ENCODE measurements around the gene ATIC.
"Not testable (repeated sequence)": the region's sequence is repeated elsewhere in the genome, so short reads cannot be mapped to it uniquely, and the experiment has no call there.

The ATIC gene

DNA sequence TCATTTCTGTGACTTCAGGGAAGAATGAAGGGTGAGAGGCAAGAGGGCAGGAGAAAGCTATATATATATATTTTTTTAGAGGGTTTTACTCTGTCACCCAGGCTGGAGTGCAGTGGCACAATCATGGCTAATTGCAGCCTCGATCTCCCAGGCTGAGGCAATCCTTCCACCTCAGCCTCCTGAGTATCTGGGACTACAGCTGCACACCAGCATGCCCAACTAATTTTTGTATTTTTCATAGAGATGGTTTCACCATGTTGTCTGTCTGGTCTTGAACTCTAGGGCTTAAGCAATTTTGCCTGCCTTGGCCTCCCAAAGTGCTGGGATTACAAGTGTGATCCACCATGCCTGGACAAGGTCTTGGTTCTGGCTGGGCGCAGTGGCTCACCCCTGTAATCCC, 3.4 kb downstream of the ATIC start:
- no peak for DNase-seq (ENCODE audit: low spot score)

DNA sequence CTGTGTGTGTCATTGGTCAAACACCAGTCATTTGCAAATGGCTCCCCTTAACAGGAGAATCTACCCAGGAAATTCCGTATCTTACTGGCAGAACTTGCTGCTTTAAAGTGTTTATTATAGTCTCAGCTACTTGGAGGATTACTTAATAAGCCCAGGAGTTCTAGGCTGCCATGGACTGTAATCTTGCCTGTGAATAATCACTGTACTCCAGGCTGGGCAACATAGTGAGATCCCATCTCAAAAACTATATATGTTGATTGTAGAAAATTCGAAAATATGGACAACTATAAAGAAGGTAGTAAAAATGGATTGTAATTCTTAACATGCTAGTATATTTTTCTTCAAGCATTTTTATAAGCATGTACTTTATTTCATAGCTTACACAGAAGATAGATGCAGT, 4.5 kb downstream of the ATIC start:
- DNase-seq (ENCODE audit: low spot score): no peak

DNA sequence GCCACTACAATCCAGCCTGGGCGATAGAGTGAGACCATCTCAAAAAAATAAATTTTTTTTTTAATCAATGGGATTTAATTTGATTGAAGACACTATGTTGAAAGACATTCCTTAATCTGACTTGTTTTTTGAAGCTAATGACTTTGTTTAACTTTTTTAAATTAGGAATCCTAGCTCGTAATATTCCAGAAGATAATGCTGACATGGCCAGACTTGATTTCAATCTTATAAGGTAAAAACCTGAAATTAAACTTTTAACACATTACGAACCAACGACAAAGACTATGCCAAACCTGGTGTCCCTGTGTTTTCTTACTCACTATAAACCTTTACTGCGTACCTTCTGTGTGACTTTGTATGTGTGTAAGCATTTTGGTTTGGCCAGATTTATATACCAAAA, 7.6 kb downstream of the ATIC start:
- DNase-seq (ENCODE audit: low spot score): no peak

DNA sequence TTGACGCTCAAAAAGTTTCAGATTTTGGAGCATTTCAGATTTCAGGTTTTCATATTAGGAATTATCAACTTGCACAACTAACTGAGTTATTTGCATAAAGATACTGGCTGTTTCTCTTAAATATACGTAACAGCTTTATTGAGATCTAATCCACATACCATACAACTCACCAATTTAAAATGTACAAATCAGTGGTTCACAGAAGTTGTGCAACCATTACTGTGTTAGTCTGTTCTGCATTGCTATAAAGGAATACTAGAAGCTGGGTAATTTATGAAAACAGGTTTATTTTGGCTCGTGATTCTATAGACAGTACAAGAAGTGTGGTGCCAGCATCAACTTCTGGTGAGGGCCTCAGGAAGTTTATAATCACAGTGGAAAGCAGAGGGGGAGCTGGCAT, 8.2 kb downstream of the ATIC start:
- DNase-seq (ENCODE audit: low spot score): no peak

DNA sequence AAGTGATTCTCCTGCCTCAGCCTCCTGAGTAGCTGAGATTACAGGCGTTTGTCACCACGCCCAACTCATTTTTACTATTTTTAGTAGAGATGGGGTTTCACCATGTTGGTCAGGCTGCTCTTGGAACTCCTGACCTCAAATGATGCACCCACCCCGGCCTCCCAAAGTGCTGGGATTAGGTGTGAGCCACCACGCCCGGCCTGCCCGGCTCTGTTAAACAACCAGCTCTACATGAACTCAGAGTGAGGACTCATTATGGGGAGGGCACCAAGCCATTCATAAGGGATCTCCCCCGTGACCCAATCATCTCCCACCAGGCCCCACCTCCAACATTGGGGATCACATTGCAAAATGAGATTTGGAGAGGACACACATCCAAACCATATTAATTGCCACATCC, 8.8 kb downstream of the ATIC start:
- no peak for DNase-seq (ENCODE audit: low spot score)

DNA sequence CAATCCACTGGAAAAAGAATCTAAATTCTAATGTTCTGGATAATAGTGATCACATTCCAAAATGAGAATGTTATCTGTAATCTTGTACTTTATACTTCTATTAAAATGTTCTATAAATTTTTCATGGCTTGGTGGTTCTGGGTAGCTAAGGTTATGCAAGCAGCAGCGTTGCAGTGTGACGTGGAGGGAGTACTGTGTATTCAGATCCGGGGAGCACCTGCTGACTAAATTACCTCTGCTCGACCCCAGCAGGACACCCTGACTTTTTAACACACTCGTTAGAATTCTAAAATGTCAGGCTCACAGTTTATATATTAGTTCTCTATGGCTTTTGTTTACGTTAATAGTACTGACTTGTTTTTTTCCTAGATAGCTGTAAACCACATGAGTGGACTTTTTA, 13.0 kb downstream of the ATIC start:
- no peak for DNase-seq (ENCODE audit: low spot score)

DNA sequence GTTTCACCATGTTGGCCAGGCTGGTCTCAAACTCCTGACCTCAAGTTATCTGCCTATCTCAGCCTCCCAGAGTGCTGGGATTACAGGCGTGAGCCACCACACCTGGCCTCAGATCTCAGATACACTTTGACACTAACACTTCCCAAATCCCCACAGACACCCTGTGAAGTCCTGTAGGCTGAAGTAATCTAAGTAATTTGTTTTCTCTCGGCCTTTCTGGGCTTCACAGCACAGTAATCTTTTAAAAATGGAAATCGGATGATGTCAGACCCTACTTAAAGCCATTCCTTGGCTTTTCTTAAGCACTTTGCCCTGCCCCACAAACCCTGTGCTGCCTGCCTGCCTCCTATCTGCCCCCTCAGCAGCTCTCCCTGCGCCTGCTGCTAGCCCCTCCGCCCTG, 16.2 kb downstream of the ATIC start:
- DNase-seq (ENCODE audit: low spot score): no peak

DNA sequence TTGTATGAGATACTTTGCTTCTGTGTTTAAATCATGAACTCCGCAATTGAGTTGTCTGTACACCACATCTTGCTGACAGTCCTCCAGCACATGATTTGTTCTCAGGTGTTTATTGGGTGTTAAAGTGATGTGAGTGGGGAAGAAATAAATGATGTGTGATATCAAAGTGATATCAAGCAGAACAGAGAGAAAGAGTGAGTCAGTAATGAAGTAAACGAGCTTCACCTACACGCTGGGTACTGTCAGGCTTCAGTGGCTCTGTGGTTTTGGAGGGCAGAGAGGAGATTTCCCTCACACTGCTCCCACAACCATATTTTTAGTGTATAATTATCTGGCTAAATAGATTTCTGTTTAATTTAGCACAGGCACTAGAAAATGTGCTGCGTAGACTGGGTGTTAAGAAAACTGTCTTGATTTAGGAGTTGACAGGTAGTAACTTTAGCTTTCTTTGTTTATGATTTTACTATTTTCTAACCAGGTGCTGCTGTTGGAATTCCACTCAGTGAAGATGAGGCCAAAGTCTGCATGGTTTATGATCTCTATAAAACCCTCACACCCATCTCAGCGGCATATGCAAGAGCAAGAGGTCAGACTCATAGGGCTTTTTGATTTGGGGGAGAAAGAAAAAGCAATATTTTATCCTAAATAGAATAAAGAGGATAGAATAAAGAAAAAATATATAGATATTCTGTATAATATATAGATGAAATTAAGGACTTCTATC, 21.2 kb downstream of the ATIC start:
- DNase-seq (ENCODE audit: low spot score): no peak

DNA sequence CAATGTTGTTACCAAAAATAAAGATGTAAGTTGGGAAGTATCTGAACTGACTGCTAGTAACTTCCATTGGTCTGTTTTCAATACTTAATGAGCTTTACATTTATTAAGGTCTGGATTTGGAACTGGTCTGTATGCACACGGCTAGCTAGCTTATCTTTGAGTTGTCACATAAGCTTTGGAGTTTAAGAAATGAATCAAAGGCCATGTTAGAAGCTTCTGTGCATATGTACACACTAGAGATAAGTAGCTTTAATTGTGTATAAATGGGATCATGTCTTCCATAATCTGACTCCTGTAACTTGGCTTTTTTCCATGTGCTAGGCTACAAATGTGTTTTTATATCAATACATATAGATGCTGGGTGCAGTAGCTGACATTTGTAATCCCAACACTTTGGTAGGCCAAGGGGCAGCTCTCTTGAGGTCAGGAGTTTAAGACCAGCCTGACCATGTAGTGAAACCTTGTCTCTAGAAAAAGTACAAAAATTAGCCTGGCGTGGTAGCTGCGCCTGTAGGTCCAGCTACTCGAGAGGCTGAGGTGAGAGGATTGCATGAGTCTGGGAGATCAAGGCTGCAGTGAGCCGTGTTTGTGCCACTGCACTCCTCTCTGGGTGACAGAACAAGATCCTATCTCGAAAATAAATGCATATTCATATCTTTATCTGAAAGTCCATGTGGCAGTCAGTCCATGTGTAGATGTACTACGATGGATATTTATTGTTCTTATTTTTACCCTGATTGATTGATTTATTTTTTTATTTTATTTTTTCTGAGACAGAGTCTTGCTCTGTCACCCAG, 27.2 kb downstream of the ATIC start:
- DNase-seq (ENCODE audit: low spot score): no peak

DNA sequence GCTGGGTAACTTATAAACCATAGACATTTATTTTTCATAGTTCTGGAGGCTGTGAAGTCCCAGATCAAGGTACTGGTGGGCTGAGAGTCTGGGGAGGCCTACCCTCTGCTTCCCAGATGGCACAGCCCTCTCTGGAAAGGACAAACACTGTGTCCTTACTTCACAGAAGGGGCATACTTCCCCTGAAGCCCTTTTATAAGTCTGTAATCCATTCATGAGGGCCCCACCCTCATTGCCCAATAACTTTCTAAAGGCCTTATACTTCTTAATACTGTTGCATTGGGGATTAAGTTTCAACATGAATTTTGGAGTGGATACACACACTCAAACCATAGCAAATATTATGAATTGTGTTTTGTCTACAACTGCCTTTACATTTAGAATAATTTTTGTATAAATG, 36.0 kb downstream of the ATIC start:
- no peak for DNase-seq (ENCODE audit: low spot score)

DNA sequence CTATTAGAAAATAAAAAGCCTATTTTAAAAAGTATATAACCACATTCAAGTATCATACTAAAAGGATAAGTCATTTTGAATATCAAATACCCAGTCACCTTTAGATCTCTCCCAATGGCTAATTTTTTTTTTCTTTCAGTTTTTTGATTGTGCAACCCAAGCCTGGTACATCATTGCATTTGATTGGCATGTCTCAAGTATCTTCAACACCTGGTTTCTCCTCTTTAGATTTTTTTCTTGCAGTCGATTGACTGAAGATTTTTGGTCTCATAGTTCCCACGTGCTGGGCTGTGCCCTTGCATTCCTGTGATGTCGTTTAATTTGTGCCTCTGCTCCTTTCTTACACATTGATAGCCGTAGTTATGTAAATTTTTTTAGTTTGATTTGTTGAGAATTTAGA, 40.7 kb downstream of the ATIC start:
- no peak for DNase-seq (ENCODE audit: low spot score)

DNA sequence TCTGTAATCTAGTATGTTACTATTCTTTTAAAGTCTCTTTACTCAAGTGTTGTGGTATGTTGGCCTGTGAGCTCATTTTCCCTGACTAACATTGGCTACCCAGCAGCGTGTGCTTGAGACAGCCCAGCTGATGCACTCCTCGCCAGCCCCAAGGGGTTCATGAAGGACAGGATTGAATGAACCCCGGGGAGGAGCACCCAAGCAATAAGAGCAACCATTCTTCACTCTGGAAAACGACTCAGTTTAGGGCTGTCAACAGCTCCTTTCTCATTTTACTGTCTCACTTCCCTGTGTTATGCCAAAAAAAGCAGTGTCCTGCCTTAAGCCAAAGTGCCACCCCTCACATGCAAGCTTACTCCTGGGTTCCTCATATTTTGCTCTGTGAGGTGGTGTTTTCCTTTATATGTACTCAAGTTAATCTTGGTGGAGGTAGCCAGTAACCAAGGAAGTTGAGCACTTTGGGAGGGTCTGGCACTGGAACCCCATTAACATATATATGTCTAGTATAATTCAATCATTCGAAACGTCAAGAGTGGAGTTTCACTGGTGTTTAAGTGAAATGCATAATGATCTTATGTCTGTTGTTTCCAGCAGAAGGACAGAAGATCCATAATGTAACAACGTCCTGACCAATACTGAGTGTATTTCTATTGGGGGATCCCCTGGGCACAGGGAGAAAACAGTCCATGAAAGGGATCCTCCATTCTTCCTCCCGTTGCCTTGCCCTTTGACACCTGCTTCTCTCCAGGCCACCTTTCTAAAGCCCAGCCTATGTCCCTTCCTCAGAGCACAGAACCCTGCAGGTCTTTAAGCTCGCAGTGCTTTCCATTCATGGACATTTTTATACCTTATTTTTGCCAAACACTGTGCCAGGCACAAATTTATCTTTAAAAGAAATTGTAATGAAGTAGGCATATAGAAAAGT, 43.2 kb downstream of the ATIC start:
- no peak for DNase-seq (ENCODE audit: low spot score)

DNA sequence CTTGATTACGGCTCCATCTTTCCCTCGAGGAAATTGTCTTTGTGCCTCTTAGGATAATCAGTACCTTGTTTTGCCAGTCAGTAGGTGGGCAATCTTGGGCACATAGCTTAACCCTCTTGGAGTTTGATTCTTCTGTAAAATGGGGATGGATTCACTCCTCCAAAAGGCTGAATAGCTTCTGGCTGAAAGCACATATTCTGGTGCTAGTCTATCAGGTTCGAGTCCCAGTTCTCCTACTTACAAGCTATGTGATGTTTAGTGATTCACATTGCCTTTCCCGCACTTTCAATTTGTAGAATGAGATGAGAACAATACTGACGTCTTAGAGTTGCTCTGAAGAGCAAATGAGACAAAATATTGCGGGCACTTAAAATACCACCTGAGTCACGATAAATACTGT, 43.9 kb downstream of the ATIC start:
- no peak for DNase-seq (ENCODE audit: low spot score)

DNA sequence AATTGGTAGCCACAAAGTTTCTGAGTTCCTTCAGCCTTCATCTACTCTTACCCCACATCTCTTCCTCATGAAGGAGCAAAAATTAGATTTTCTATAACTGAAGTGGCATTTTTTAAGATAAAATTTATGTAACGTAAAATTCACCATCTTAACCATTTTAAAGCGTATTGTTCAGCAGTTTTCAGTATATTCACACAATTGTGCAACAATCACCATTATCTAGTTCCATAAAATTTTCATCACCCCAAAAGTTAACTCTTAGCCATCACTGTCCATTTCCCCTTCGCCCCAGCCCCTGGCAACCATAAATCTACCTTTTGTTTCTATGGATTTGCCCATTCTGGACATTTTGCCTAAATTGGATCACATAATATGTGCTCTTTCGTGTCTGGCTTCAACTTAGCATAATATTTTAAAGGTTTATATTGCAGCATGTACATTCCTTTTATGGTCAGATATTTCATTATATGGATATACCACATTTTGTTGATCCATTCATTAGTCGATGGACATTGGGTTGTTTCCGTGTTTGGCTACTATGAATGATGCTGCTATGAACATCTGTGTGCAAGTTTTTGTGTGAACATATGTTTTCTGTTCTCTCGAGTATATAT, 44.6 kb downstream of the ATIC start:
- no peak for DNase-seq (ENCODE audit: low spot score)

DNA sequence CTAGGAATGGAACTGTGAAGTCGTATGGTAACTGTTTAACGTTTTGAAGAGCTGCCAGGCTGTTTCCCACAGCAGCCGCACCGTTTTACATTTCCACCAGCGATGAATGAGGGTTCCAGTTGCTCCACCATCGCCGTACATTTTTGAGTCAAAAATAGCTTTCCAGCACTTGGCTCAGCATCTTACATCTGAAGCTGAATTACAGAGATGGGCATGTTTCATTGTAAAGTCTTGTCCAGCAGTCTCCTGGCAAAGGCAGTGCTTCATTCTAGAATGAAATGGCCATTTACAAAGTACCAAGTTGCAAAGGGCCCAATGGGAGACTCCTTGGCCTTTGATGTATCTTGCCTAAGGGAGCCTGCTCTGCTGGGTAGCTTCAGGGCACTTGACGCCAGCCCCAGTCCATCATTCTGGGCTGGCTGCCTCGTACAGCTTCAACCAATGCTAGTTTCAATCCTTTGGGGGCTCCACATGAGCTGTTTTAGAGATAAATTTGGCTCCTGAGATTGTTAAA, 45.1 kb downstream of the ATIC start:
- no peak for DNase-seq (ENCODE audit: low spot score)

DNA sequence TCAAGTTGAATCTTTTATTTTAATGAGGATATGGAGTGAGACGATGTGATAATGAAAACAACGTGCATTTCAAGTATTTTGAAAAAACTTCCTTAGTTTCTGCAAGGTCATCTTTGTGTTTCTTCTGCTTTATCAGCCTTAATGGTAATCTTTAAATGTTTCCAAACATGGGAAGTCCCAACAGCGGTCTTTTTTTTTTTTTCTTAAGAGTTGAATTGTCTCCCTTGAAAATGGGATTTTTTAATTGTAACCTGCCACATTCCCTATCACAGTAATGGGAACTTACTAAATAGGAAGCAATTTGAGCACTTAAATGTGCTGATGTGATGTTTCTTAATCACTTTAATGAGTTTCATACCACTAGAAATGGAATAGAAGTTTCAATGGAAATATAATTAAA, 45.8 kb downstream of the ATIC start:
- no peak for DNase-seq (ENCODE audit: low spot score)

DNA sequence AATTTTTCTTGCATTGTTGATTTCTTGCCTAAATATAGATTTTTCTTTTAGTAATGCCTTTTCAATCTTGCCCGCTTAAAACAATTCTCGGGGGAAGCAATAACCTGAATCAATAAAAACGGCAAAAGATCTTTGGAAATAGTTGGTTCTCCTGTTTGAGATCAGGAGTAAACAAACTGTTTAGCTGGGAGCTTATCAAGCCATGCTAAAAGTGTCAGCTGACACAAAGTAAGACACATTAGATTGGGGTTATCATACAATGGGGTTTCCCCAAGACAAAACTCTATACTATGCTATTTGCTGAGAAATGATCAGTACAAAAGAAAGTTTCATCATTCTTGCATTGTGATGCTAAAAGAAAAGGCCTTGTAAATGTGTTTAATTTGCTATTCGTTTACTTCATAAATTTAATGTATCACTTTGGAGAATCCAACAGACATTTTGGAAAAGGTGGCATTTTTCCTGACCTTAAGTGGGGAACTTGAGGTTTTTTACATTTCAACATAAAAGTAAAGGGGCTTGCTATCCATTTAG, 46.5 kb downstream of the ATIC start:
- DNase-seq (ENCODE audit: low spot score): no peak

DNA sequence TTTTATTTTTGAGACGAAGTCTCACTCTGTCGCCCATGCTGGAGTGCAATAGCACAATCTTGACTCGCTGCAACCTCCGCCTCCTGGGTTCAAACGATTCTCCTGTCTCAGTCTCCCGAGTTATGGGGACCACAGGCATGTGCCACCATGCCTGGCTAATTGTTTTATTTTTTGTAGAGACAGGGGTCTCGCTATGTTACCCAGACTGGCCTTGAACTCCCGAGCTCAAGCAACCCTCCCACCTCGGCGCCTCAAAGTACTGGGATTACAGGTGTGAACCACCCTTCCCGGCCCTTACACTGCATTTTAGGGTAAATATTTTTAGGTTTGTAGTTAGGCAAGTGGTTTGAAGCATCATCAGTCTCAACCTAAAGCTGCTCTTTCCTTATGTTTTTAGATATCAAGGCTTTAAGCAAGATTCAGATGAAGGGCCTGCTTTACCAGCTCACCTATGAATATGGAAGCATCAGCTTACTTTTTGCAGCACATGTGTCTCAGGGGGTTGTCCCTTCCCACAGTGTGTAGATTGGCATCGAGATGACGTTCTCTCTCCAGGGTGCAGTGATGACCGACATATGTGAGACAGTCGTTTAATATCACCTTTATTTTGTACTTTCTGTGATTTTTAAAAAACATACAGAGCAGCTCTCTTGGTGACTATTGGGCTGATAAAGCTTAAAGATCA, 47.2 kb downstream of the ATIC start:
- DNase-seq (ENCODE audit: low spot score): no peak

DNA sequence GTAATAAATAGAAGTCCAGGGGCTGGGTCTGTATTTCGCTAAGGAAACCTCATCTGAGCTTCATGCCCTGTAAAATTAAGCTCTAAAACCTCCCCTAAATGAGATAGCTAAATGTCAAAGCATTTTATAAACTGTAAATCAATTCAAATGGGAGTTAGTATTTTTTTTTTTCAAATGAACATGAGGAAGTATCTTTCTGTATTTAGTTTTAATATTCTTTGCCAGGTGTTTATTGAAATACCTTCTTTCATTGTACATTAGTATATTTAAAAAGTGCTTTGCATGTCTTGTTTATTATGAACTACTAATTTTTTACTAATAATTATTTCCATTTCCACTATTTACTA, 47.7 kb downstream of the ATIC start:
- no peak for DNase-seq (ENCODE audit: low spot score)

DNA sequence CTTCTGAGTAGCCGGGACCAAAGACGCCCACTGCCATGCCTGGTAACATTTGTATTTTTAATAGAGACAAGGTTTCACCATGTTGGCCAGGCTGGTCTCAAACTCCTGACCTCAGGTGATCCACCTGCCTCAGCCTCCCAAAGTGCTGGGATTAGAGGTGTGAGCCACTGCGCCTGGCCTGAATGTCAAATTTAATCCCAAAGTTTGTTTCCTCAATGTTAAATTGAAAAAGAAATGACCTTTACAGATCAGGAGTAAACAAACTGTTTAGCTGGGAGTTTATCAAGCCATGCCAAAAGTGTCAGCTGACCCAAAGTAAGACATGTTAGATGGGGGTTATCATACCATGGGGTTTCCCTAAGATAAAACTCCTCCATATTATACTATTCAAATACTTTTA, 48.2 kb downstream of the ATIC start:
- not testable (repeated sequence) for DNase-seq (ENCODE audit: low spot score)

DNA sequence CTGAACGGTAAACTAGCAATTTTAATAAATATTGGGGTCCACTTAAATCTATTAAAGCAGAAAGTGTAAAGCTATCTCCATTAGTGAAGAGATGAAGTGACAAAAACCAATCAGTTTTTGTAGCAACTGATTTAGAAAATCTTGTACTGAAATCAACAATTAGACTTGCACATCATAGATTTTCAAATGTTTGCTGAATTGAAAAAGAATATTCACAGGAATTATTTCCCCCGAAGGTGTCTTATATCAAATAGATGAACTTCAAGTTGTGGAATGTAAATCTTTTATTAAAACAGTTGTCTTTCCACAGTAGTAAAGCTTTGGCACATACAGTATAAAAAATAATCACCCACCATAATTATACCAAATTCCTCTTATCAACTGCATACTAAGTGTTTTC, 48.7 kb downstream of the ATIC start:
- DNase-seq (ENCODE audit: low spot score): no peak
